Measurements from ENCODE around the gene NPBWR2. TPM values are rescaled to one million over a fixed set of nuclear protein-coding genes. Genes with fewer than 3 reads are reported as not detected.
"Not testable (repeated sequence)": the region's sequence is repeated elsewhere in the genome, so short reads cannot be mapped to it uniquely, and the experiment has no call there.

NPBWR2 gene
- polyA plus RNA-seq, 5 donors, result not detected

GRCh38 chr20:64144144-64144912, 37.0 kb upstream of the NPBWR2 start:
- no peak for DNase-seq

- no peak for DNase-seq
These were observed 35.8 kb upstream of the NPBWR2 start for GRCh38 chr20:64143018-64143801.

GRCh38 chr20:64142590-64142989, 35.2 kb upstream of the NPBWR2 start:
- no peak for DNase-seq

GRCh38 chr20:64140956-64141355, 33.6 kb upstream of the NPBWR2 start:
- no peak for DNase-seq

GRCh38 chr20:64140061-64140931, 32.9 kb upstream of the NPBWR2 start:
- no peak for DNase-seq

- DNase-seq, result no peak
These were observed 32.1 kb upstream of the NPBWR2 start for GRCh38 chr20:64139199-64140060.

GRCh38 chr20:64138276-64138815, 31.0 kb upstream of the NPBWR2 start:
- no peak for DNase-seq

- DNase-seq, result no peak
These were observed 30.2 kb upstream of the NPBWR2 start for GRCh38 chr20:64137598-64138031.

- DNase-seq, result no peak
These were observed 28.8 kb upstream of the NPBWR2 start for GRCh38 chr20:64136004-64136710.

- not testable (repeated sequence) for DNase-seq
These were observed 27.4 kb upstream of the NPBWR2 start for GRCh38 chr20:64134744-64135143.

- DNase-seq, result no peak
These were observed 26.6 kb upstream of the NPBWR2 start for GRCh38 chr20:64133951-64134407.

- DNase-seq, result no peak
These were observed 24.0 kb upstream of the NPBWR2 start for GRCh38 chr20:64131406-64131805.

- DNase-seq, result no peak
These were observed 23.5 kb upstream of the NPBWR2 start for GRCh38 chr20:64130876-64131275.

- DNase-seq, result no peak
These were observed 22.9 kb upstream of the NPBWR2 start for GRCh38 chr20:64130271-64130670.

GRCh38 chr20:64129146-64129782, 21.9 kb upstream of the NPBWR2 start:
- no peak for DNase-seq

GRCh38 chr20:64123517-64123916, 16.2 kb upstream of the NPBWR2 start:
- not testable (repeated sequence) for DNase-seq

GRCh38 chr20:64122927-64123326, 15.6 kb upstream of the NPBWR2 start:
- not testable (repeated sequence) for DNase-seq

GRCh38 chr20:64121586-64121985, 14.2 kb upstream of the NPBWR2 start:
- DNase-seq, result no peak

GRCh38 chr20:64119681-64120341, 12.4 kb upstream of the NPBWR2 start:
- DNase-seq, result no peak
